ENCODE results near the gene TRMT44.

DNA sequence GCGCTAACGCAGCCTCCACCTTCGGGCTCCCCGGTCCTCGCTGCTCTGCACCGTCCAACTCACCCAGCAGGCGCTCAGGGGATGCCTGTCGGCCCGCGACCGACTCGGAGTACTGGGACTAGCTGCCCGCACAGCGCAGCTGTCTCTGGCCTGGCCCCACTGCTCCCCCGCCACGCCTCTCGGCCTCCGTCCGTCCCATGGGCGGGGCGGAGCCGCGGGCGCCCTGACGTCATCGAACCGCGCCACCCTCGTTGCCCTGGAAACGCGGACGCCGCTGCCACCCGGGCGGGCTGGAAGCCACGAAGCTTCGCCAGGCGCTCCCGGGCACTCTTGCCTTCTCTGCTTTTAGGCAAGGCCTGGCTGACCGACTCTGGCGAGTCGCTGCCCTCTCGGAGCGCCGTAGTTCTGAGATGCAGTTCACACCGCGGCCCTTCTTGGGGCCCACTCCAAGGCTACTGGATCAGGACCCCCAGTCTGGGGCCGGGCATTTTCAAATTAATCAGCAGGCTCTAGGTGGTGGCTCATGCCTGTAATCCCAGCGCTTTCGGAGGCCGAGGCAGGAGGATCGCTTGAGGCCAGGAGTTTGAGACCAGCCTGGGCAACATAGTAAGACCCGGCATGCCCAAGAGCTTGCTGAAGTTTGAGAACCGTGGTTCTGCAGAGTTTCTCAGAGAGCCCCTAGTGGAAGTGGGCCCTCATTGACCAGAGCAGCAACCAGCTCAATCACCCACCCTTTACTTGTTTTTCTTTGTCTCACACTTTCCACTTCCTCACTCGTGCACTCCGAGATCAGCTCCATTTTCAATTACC lies 12.1 kb upstream of the TRMT44 start:
- TF ChIP-seq POLR2A (IDR thresholded peaks at IDR 0.05) (no peak), CTCF (IDR thresholded peaks at IDR 0.05) (peak in 2 of 7 experiments; percentile 4 to 18), EP300 (IDR thresholded peaks at IDR 0.05) (peak; percentile 35), POLR2AphosphoS5 (IDR thresholded peaks at IDR 0.05) (peak; percentile 85 to 99 (median 96))

All from stomach (tissue), 4 donors.